TTC549 (cell line): ENCODE data around the gene APCDD1.
"Not testable (repeated sequence)": the region's sequence is repeated elsewhere in the genome, so short reads cannot be mapped to it uniquely, and the experiment has no call there.

Source experiments
- FAIRE-seq: peaks from 2 replicates; lab custom pipeline; 2012; peaks lifted over from hg19 to GRCh38; lab: Jason Lieb, UNC

APCDD1 gene

DNA sequence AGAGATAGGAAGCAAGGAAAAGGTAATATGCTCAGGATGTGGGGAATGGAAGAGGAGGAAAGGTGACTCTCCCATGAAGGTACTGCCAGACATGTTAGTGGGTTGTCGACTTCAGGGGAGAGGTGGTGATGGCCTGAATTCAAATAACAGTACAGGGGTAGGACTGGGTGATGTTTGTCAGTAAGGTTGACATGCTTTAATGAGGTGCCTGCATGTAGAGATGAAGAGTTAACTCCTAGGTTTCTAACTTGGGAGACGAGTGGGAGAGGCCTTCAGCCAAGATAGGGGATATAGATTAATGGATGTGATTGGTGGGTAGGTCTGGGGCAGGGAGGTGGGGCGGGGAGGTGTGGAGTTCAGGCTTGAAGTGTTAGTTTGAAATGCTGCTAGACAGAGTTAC is 74.0 kb downstream of the APCDD1 start:
- no peak for FAIRE-seq

DNA sequence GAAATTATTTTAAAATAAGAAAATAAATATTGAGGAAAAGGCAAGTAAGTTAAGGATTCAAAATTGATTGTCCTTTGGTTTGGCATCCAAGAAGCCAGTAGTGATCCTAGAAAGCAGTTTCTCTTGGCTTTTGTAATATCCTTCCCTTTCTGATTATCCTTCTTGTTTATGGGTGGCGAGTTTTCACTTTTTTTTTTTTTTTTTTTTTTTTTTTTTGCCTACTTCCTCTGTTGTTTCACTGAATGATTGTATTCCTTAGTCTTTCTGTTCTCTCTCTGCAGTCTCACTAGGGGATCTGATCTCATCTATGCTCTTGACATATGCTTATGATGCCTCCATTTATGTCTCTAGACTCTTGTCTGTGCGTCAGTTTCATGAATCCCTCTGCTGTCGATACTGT is 75.6 kb downstream of the APCDD1 start:
- no peak for FAIRE-seq

DNA sequence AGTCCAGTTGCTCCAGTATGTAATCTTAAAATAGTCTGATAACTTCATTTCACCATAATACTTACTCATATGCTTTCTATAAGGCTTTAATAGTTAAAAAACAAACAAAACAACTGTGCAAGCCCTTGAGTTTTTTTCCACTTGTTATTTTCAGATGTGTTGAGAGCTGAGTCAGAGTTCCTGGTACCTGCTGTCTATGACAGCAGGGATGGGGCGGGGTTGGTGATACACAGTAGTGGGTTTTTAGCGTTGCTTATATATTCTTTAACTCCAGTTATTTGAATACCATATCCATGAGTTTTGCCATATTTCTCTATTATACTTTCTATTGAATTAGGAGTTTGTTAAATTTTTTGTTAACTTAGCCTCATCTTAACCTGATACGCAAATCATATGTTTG is 76.4 kb downstream of the APCDD1 start:
- no peak for FAIRE-seq

DNA sequence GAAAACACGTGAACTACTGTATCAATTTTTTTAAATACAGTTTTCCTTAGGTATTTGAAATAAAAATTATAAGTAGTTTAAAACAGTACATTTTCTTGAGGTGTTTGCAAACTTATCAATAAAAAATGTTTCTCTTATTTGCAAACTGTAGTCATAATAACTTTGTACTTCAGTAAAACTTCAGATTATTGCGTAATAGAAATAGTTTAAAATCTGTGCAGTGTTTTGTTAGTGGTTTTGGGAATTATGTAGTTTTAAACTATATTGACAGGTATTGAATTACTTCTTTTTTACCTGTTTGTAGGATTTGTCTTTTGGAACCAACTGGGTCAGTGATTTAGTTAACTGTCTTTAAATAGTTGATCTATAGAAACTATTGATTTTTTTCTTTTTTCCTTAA is 78.7 kb downstream of the APCDD1 start:
- FAIRE-seq: no peak

DNA sequence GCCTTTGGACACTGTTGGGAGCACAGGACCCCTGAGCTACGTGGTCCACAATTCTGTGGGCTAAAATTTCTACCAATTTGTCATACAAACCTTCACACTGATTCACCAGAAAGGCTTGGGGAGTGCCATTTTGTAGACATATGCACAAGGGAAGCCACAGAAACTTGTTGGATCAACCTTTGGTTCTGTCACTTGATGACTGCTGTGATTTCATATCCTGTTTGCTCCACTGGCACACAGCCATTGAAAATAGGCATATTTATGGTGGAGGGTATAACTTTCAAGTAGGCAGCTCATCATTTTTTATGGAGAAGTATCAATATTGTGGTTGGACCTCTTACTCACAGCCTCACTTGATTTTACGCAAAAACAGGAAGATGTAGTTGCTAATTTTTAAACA is 81.8 kb downstream of the APCDD1 start:
- no peak for FAIRE-seq

DNA sequence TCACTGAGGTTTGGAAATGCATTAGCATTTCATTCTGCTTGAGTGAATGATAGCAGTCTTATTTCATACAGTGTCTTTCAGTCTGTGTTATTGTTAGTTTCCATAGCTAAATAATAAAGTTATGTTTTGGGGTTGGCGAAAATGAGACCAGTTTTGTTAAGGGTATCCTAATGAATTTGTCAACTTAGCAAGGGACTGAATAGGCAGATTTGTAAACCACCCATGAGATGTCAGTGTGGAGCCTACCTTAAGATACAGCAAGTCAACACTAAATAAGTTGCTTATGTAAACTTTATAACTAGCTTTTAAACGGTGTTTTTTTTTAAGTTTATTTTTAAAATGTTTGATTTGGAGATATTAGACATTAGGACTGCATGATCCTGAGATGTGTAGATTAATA is 83.3 kb downstream of the APCDD1 start:
- no peak for FAIRE-seq

DNA sequence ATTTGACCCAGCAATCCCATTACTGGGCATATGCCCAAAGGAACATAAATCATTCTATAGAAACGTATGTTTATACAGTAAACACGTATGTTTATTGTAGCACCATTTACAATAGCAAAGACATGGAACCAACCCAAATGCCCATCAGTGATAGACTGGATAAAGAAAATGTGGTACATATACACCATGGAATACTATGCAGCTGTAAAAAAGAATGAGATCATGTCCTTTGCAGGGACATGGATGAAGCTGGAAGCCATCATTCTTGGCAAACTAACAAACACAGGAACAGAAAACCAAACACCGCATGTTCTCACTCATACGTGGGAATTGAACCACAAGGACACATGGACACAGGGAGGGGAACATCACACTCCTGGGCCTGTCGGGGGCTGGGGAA is 84.7 kb downstream of the APCDD1 start:
- FAIRE-seq: not testable (repeated sequence)
